ENCODE measurements around the gene ALG12.

The ALG12 gene

DNA sequence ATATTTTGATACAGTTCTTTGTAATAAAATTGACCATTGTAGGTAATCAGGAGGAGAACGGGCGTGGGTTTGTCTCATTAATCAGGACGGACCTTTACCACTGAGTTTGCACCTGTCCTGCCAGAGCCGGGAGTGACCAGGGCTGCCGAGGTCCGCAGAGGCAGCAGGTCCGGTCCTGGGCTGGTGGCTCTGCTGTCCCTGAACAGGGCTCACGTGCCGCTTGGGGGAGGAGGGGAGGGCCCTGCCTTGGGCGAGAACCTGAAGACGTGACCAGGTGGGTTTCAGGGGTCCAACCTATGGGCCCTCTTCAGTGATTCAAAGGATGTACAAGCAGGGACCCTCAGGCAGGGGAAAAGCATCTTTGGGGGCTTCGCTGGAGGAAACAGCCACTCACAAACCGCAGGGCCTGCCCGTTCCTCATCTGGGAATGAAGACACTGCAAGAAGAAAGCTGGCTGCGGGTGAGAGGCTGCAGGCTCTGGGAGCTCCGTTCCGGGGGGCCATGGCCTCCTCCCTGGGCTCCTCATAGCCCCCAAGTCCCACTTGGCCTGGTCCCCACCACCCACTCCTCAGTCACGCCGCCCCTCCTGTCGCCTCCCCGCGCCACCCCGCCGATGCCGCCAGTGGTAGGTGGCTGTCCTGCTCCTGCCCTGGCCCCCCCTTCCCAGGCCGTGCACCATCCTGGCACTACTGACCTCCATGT, 9.4 kb upstream of the ALG12 start:
- H3K4ac ChIP-seq (ENCODE audit: low read depth, low read length), result no peak overlapping the region
- DNase-seq, result no peak
- no CpG with 5 or more reads among the region's 26 CpGs for WGBS (ENCODE audit: extremely low coverage, insufficient coverage, insufficient read length)
- H4K8ac ChIP-seq (ENCODE audit: low read depth, low read length), result no peak overlapping the region
- no peak overlapping the region for H2AFZ ChIP-seq (ENCODE audit: insufficient read depth, low read length, poor library complexity)
- no peaks in the 10 kb centered on the region for H3K4me1 ChIP-seq (ENCODE audit: control insufficient read depth in 1 of 2, insufficient read depth in 2 of 2, low read length in 2 of 2)
- no peak overlapping the region for H3K4me3 ChIP-seq (ENCODE audit: low read depth, low read length)
- H2BK5ac ChIP-seq (ENCODE audit: low read depth, low read length, poor library complexity), result no peak overlapping the region
- no peaks in the 10 kb centered on the region for H3K79me1 ChIP-seq (ENCODE audit: low read length)
- H3K9me3 ChIP-seq (ENCODE audit: insufficient read depth, low read depth, low read length), result no peaks in the 10 kb centered on the region
- no peak overlapping the region for H2AK5ac ChIP-seq (ENCODE audit: low read length)
- H3K23ac ChIP-seq (ENCODE audit: low read length), result no peak overlapping the region
- H3K27me3 ChIP-seq (ENCODE audit: insufficient read depth, low read length), result no peaks in the 10 kb centered on the region
- no peak overlapping the region for H4K12ac ChIP-seq (ENCODE audit: low read depth, low read length)
- H3K9ac ChIP-seq (ENCODE audit: low read length), result no peak overlapping the region
- no peak overlapping the region for H3K27ac ChIP-seq (ENCODE audit: low read depth, low read length)
- no peak overlapping the region for H3K14ac ChIP-seq (ENCODE audit: low read length)
- no peak overlapping the region for H2BK120ac ChIP-seq (ENCODE audit: insufficient read depth, low read length, poor library complexity)
- H3K4me2 ChIP-seq (ENCODE audit: low read length), result no peak overlapping the region
- no peak overlapping the region for H3K18ac ChIP-seq (ENCODE audit: low read length)
- H2BK12ac ChIP-seq (ENCODE audit: low read length), result no peak overlapping the region
- no peaks in the 10 kb centered on the region for H3K79me2 ChIP-seq (ENCODE audit: control insufficient read depth, insufficient read depth, low read length, poor library complexity)
- H4K91ac ChIP-seq (ENCODE audit: low read depth, low read length), result no peak overlapping the region
- H3K36me3 ChIP-seq (ENCODE audit: control insufficient read depth in 1 of 2, insufficient read depth in 2 of 2, low read length in 2 of 2), result peaks cover 20 to 22% of the 10 kb centered on the region in 2 experiments

DNA sequence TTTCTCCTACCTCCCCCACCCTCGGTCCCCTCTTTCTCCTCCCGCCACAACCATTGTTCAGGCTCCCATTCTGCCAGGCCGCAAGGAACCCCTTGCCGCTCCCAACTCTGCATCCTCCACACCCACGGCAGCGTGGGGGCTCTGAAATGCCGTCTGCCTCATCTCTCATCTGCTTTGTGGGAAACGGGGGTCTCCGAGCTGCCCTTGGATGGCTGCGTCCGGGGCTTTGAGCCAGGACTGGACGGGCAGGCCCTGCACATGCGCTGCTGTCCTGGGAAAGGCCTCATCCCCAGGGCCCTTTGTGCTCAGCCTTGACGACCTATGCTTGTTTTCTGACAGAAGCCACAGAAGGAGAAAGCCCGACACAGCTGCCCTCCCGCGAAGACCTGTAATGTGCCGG, 8.7 kb upstream of the ALG12 start:
- H3K79me1 ChIP-seq (ENCODE audit: low read length), result no peaks in the 10 kb centered on the region
- H2AFZ ChIP-seq (ENCODE audit: insufficient read depth, low read length, poor library complexity), result no peak overlapping the region
- no peaks in the 10 kb centered on the region for H3K4me1 ChIP-seq (ENCODE audit: control insufficient read depth in 1 of 2, insufficient read depth in 2 of 2, low read length in 2 of 2)
- H4K8ac ChIP-seq (ENCODE audit: low read depth, low read length), result no peak overlapping the region
- H2BK120ac ChIP-seq (ENCODE audit: insufficient read depth, low read length, poor library complexity), result no peak overlapping the region
- H2BK5ac ChIP-seq (ENCODE audit: low read depth, low read length, poor library complexity), result no peak overlapping the region
- no peak overlapping the region for H2AK5ac ChIP-seq (ENCODE audit: low read length)
- H3K23ac ChIP-seq (ENCODE audit: low read length), result no peak overlapping the region
- no peak overlapping the region for H4K12ac ChIP-seq (ENCODE audit: low read depth, low read length)
- peaks cover 22% of the 10 kb centered on the region in 2 experiments for H3K36me3 ChIP-seq (ENCODE audit: control insufficient read depth in 1 of 2, insufficient read depth in 2 of 2, low read length in 2 of 2)
- no peaks in the 10 kb centered on the region for H3K27me3 ChIP-seq (ENCODE audit: insufficient read depth, low read length)
- no peak overlapping the region for H3K4me3 ChIP-seq (ENCODE audit: low read depth, low read length)
- no peak overlapping the region for H3K9ac ChIP-seq (ENCODE audit: low read length)
- H3K4me2 ChIP-seq (ENCODE audit: low read length), result no peak overlapping the region
- no peak for DNase-seq
- H2BK12ac ChIP-seq (ENCODE audit: low read length), result no peak overlapping the region
- no peaks in the 10 kb centered on the region for H3K79me2 ChIP-seq (ENCODE audit: control insufficient read depth, insufficient read depth, low read length, poor library complexity)
- no peak overlapping the region for H3K27ac ChIP-seq (ENCODE audit: low read depth, low read length)
- no peak overlapping the region for H4K91ac ChIP-seq (ENCODE audit: low read depth, low read length)
- no peak overlapping the region for H3K14ac ChIP-seq (ENCODE audit: low read length)
- no peak overlapping the region for H3K4ac ChIP-seq (ENCODE audit: low read depth, low read length)
- WGBS (ENCODE audit: extremely low coverage, insufficient coverage, insufficient read length), result no CpG with 5 or more reads among the region's 18 CpGs
- no peaks in the 10 kb centered on the region for H3K9me3 ChIP-seq (ENCODE audit: insufficient read depth, low read depth, low read length)
- H3K18ac ChIP-seq (ENCODE audit: low read length), result no peak overlapping the region

DNA sequence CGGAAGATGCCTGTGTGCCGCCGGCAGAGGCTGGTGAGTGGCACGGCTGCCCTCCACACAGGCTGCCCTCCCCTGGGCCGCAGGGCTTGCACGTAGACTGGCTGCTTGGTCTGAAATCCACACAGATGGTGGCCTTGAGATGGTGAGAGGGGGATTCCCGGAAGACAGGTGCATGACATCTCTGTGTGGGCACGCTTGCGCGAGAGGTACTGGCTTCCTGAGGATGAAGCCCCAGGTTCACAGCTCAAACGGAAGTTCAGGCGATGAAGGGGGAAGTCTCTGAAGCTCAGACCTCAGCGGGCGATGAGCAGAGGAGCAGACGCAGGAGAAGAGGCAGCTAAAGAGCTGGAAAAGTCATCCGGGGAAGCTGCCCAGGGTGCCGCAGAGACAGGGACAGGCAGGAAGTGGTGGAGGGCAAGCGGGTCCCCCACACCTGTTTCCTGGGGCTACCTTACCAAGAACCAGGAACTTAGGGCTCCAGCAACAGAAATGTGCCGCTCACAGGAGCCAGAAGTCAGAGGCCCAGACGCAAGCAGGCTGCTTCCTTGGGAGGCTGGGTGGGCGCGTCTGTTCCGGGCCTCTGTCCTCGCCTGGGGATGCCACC, 7.4 kb upstream of the ALG12 start:
- H3K18ac ChIP-seq (ENCODE audit: low read length), result no peak overlapping the region
- H3K4ac ChIP-seq (ENCODE audit: low read depth, low read length), result no peak overlapping the region
- no peak overlapping the region for H2BK5ac ChIP-seq (ENCODE audit: low read depth, low read length, poor library complexity)
- no peak overlapping the region for H4K8ac ChIP-seq (ENCODE audit: low read depth, low read length)
- H3K79me2 ChIP-seq (ENCODE audit: control insufficient read depth, insufficient read depth, low read length, poor library complexity), result no peaks in the 10 kb centered on the region
- H3K23ac ChIP-seq (ENCODE audit: low read length), result no peak overlapping the region
- H3K4me2 ChIP-seq (ENCODE audit: low read length), result no peak overlapping the region
- H3K27ac ChIP-seq (ENCODE audit: low read depth, low read length), result no peak overlapping the region
- H3K4me1 ChIP-seq (ENCODE audit: control insufficient read depth in 1 of 2, insufficient read depth in 2 of 2, low read length in 2 of 2), result no peaks in the 10 kb centered on the region
- H3K14ac ChIP-seq (ENCODE audit: low read length), result no peak overlapping the region
- H2AK5ac ChIP-seq (ENCODE audit: low read length), result no peak overlapping the region
- no peak overlapping the region for H4K12ac ChIP-seq (ENCODE audit: low read depth, low read length)
- H2AFZ ChIP-seq (ENCODE audit: insufficient read depth, low read length, poor library complexity), result no peak overlapping the region
- peaks cover 30 to 34% of the 10 kb centered on the region in 2 experiments for H3K36me3 ChIP-seq (ENCODE audit: control insufficient read depth in 1 of 2, insufficient read depth in 2 of 2, low read length in 2 of 2)
- H2BK120ac ChIP-seq (ENCODE audit: insufficient read depth, low read length, poor library complexity), result no peak overlapping the region
- WGBS (ENCODE audit: extremely low coverage, insufficient coverage, insufficient read length), result no CpG with 5 or more reads among the region's 24 CpGs
- peaks cover 2% of the 10 kb centered on the region for H3K9me3 ChIP-seq (ENCODE audit: insufficient read depth, low read depth, low read length)
- H3K79me1 ChIP-seq (ENCODE audit: low read length), result no peaks in the 10 kb centered on the region
- no peak for DNase-seq
- H3K27me3 ChIP-seq (ENCODE audit: insufficient read depth, low read length), result no peaks in the 10 kb centered on the region
- no peak overlapping the region for H4K91ac ChIP-seq (ENCODE audit: low read depth, low read length)
- H3K4me3 ChIP-seq (ENCODE audit: low read depth, low read length), result no peak overlapping the region
- H2BK12ac ChIP-seq (ENCODE audit: low read length), result no peak overlapping the region
- H3K9ac ChIP-seq (ENCODE audit: low read length), result no peak overlapping the region

DNA sequence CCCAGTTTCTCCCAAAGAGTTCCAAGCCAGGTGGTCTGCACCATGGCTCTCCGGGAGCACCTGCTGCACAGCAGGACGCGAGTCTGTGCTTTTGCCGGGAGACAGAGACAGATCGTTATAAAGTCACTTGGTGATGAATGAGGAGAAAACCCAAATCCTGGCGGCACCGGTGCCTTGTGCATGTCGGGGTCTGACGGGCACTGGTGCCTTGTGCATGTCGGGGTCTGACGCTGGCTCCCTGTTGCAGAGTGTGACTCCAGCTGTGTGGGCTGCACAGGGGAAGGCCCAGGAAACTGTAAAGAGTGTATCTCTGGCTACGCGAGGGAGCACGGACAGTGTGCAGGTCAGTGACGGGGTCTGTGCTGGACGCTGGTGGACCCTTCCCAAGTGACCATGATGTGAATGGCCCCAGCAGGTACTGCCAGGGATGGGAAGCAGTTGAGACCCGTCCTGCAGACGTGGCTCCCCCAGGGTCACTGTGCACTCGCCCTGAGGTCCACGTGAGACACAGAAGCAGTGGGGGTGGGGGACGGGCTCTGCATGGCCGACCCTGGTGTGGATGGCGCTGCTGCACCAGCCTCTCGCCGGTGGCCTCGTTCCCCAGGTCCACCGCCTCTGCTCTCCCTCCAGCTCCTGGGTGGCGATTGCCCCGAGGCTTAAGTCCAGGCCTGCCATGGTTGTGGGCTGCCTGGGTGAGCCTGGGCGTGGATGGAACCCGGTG, 6.0 kb upstream of the ALG12 start:
- no CpG with 5 or more reads among the region's 31 CpGs for WGBS (ENCODE audit: extremely low coverage, insufficient coverage, insufficient read length)
- no peak for DNase-seq

More for the DNA sequence above, 6.0 kb upstream of the ALG12 start:
- Histone ChIP-seq H3K4me1 (ENCODE audit: control insufficient read depth in 1 of 2, insufficient read depth in 2 of 2, low read length in 2 of 2) (peaks cover under 1 to 4% of the 10 kb centered on the region in 2 experiments), H3K79me2 (ENCODE audit: control insufficient read depth, insufficient read depth, low read length, poor library complexity) (no peaks in the 10 kb centered on the region), H3K18ac (ENCODE audit: low read length) (no peak overlapping the region), H4K12ac (ENCODE audit: low read depth, low read length) (no peak overlapping the region), H2BK120ac (ENCODE audit: insufficient read depth, low read length, poor library complexity) (no peak overlapping the region), H3K27me3 (ENCODE audit: insufficient read depth, low read length) (no peaks in the 10 kb centered on the region), H2AK5ac (ENCODE audit: low read length) (no peak overlapping the region), H2BK12ac (ENCODE audit: low read length) (no peak overlapping the region), H2BK5ac (ENCODE audit: low read depth, low read length, poor library complexity) (no peak overlapping the region), H3K27ac (ENCODE audit: low read depth, low read length) (no peak overlapping the region), H3K14ac (ENCODE audit: low read length) (no peak overlapping the region), H3K9me3 (ENCODE audit: insufficient read depth, low read depth, low read length) (peaks cover 2% of the 10 kb centered on the region), H3K36me3 (ENCODE audit: control insufficient read depth in 1 of 2, insufficient read depth in 2 of 2, low read length in 2 of 2) (peaks cover 37 to 41% of the 10 kb centered on the region in 2 experiments), H3K23ac (ENCODE audit: low read length) (no peak overlapping the region), H4K8ac (ENCODE audit: low read depth, low read length) (no peak overlapping the region), H4K91ac (ENCODE audit: low read depth, low read length) (no peak overlapping the region), H3K9ac (ENCODE audit: low read length) (no peak overlapping the region), H3K4me2 (ENCODE audit: low read length) (no peak overlapping the region), H3K4ac (ENCODE audit: low read depth, low read length) (no peak overlapping the region), H3K79me1 (ENCODE audit: low read length) (no peaks in the 10 kb centered on the region), H3K4me3 (ENCODE audit: low read depth, low read length) (no peak overlapping the region), H2AFZ (ENCODE audit: insufficient read depth, low read length, poor library complexity) (no peak overlapping the region)
